IgD-negative memory B cell (primary cell): ENCODE measurements around the gene COX15. TPM values are rescaled to one million over a fixed set of nuclear protein-coding genes. Genes with fewer than 3 reads are reported as not detected.
"Not testable (repeated sequence)": the region's sequence is repeated elsewhere in the genome, so short reads cannot be mapped to it uniquely, and the experiment has no call there.

Source experiments
- H3K27ac Mint-ChIP-seq, 3 donors: one replicate each; pipeline ENCODE4 v1.8.0; 2020 to 2022; ENCODE audit warnings: mild to moderate bottlenecking in 3 of 3, mixed read lengths in 3 of 3, moderate library complexity in 1 of 3
- H3K27me3 Mint-ChIP-seq: one replicate; pipeline ENCODE4 v1.8.0; 2021; ENCODE audit warnings: mixed read lengths
- H3K36me3 Mint-ChIP-seq: one replicate; pipeline ENCODE4 v1.8.0; 2020; ENCODE audit warnings: mild to moderate bottlenecking, mixed read lengths
- H3K4me1 Mint-ChIP-seq, 3 donors: one replicate each; pipeline ENCODE4 v1.8.0; 2020 to 2022; ENCODE audit warnings: mixed read lengths in 3 of 3, mild to moderate bottlenecking in 1 of 3
- H3K4me3 Mint-ChIP-seq, 4 donors: one replicate each; pipeline ENCODE4 v1.8.0; 2020 to 2022; ENCODE audit warnings: mild to moderate bottlenecking in 4 of 4, mixed read lengths in 4 of 4, moderate library complexity in 3 of 4
- H3K9me3 Mint-ChIP-seq, 3 donors: one replicate each; pipeline ENCODE4 v1.8.0; 2020 to 2021; ENCODE audit warnings: mixed read lengths in 3 of 3, mild to moderate bottlenecking in 1 of 3
- polyA plus RNA-seq: library from polyadenylated mRNA; unstranded; fragments of 300-500 nt; fragmentation: Illumina TruSeq; gene quantifications from one replicate; pipeline ENCODE4 v1.2.3, GENCODE V29; 2021

The COX15 gene
- polyA plus RNA-seq, 1 donor from 2014 or later: 41.7 TPM

DNA sequence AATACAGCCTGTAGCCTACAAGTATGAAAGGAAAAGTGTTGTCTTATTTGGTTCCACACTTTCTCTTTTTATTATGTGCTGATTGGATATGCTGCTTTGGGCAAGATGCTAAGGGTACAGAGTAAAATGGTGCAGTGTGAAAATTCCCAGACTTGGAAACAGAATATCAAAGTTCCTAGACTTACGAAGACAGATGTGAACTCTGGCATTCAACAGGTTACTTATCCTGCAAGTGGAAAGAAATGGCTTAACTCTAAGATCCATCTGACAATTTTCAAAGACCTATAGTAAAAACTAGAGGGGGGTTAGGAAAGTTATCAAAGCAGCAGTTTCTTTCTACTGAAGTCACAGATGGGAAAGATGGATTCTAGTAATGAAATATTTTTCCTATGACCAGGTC lies 24.2 kb upstream of the COX15 start:
- peaks cover 0 to 2% (median 0%) of the 10 kb centered on the region in 3 donors for H3K9me3 Mint-ChIP-seq
- no peaks in the 10 kb centered on the region for H3K27me3 Mint-ChIP-seq
- H3K36me3 Mint-ChIP-seq: peaks cover 18% of the 10 kb centered on the region
- no peak overlapping the region for H3K27ac Mint-ChIP-seq
- H3K4me1 Mint-ChIP-seq: peaks cover 0 to 3% (median 0%) of the 10 kb centered on the region in 3 donors
- H3K4me3 Mint-ChIP-seq: no peak overlapping the region

DNA sequence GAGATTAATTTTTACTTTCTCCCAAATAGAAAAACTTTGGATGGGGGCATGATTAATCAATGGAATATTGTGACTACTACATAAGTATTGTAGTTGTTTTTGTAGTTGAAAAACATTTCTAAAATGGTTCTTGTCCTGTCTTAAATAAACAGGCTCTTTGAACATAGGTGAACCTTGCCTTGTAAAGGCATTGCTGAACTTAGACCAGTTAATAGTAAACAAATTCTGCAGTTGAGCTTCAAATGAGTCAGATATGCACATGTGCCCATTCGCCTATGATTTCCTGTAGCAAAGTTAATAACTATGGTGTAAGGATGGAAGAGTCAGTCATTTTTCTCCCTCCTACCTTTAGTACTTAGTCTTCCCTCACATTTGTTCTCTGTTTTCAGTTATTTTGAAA lies 22.7 kb upstream of the COX15 start:
- Mint-ChIP-seq H3K4me1 (peaks cover 0 to 3% (median 0%) of the 10 kb centered on the region in 3 donors), H3K4me3 (no peak overlapping the region)

DNA sequence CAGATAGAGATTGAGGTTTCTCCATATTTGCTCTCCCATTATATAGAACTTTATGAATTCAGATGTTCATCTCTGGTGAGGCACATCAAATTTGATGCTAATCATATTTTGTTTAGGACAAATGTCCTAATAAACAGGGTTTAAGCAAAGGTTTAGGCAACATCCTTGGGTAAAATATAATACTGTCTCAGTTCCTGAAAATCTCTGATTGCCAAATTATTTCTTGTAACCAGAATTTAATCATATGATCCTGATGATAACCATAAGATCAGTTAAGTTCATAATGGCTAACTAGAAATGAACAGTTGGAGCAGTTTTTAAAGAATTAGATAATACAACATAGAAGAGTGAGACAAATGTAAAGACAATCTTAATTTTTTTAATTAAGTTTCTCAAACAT lies 18.7 kb upstream of the COX15 start:
- no peaks in the 10 kb centered on the region for H3K4me1 Mint-ChIP-seq
- H3K36me3 Mint-ChIP-seq: peaks cover 9% of the 10 kb centered on the region
- H3K27ac Mint-ChIP-seq: no peak overlapping the region
- H3K9me3 Mint-ChIP-seq: no peaks in the 10 kb centered on the region
- no peaks in the 10 kb centered on the region for H3K27me3 Mint-ChIP-seq
- H3K4me3 Mint-ChIP-seq: no peak overlapping the region

More for the DNA sequence above, 22.7 kb upstream of the COX15 start:
- H3K27me3 Mint-ChIP-seq: no peaks in the 10 kb centered on the region
- H3K27ac Mint-ChIP-seq: no peak overlapping the region
- peaks cover 0 to 1% (median 0%) of the 10 kb centered on the region in 3 donors for H3K9me3 Mint-ChIP-seq
- peaks cover 15% of the 10 kb centered on the region for H3K36me3 Mint-ChIP-seq

DNA sequence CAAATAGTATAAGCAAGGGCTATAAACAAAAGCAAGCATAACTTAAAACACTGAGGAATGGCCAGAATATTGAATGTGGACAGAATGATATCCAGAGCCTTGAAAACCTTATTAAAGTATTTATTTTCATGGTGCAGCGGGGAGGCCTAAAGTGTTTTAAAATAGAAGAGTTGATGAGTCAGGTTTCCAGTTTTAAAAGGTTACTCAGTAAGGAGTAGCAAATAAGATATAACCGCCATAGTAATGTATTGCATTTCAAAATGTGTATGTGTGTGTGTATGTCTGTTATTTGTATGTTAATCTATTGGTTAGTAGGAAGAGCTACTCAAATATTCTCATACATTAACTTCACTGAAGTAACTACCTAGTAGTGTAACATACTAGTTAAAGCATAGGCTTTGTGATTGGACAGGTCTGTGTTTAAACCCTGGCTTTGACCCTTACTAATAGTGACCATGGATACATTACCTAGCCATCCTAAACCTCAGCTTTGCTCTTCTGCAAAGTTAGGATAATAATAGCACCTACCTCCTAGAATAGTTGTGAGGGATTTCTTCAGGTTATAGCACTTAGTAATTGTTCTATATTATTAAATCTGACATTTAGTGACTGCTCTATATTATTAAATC lies 17.0 kb upstream of the COX15 start:
- Mint-ChIP-seq H3K27me3 (no peaks in the 10 kb centered on the region), H3K4me1 (no peaks in the 10 kb centered on the region), H3K36me3 (peaks cover 13% of the 10 kb centered on the region), H3K27ac (no peak overlapping the region), H3K9me3 (no peaks in the 10 kb centered on the region), H3K4me3 (no peak overlapping the region)

DNA sequence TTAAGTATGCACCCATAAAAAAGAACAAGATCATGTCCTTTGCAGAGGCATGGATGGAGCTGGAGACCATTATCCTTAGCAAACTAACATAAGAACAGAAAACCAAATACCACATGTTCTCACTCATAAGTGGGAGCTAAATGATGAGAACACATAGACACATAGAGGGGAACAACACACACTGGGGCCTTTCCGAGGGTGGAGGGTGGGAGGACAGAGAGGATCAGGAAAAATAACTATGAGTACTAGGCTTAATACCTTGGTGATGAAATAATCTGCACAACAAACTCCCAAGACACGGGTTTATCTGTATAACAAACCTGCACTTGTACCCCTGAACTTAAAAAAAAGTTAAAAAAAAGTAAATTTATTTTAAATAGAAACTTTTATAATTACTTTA lies 14.2 kb upstream of the COX15 start:
- not testable (repeated sequence) for H3K9me3 Mint-ChIP-seq, H3K4me3 Mint-ChIP-seq, H3K27ac Mint-ChIP-seq, H3K27me3 Mint-ChIP-seq, H3K4me1 Mint-ChIP-seq
- H3K36me3 Mint-ChIP-seq: peaks cover 26% of the 10 kb centered on the region

DNA sequence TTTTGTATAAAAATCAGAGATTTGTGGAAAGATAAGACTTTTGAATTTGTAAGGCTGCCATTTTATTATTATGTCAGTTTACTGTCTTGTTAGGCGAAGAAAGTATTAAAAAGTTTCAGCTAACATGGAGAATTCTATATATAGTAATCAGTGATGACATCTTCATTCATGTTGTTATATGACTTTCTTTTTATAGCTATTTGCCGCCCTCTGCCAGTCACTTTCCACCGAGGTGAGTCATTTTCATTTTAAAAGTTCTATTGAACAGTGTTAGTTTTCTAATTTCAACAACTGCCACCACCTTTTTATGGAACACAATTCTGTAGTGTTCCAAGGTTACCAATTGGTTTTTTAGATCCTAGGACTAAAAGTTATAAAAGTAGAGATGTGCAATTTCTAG lies 11.9 kb upstream of the COX15 start:
- no peak overlapping the region for H3K4me3 Mint-ChIP-seq
- peaks cover 33% of the 10 kb centered on the region for H3K36me3 Mint-ChIP-seq
- H3K27me3 Mint-ChIP-seq: no peaks in the 10 kb centered on the region
- H3K27ac Mint-ChIP-seq: peak overlapping the region in 1 of 3 donors; percentile 27
- peaks cover 0 to 5% (median 3%) of the 10 kb centered on the region in 3 donors for H3K4me1 Mint-ChIP-seq
- H3K9me3 Mint-ChIP-seq: peaks cover 4 to 15% (median 8%) of the 10 kb centered on the region in 3 donors

DNA sequence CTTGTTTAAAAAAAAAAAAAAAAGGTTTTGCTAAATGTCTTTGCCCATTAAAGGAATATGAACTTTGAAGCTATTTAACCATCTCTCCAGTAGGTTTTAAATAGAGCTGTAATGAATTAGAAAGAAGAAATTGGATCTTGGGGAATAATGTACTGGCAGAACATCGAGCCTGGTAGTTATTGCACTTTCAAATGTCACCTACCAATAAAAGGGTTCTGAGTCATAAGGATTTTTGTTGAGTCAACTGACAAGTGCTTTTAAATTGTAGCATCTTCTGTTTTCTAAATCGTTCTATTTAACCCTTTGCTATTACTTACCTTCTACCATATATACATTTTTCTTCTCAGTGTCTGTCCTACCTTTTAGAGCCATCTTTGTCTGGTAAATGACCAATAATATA lies 10.8 kb upstream of the COX15 start:
- H3K27ac Mint-ChIP-seq: peak overlapping the region in 1 of 3 donors; percentile 54
- H3K36me3 Mint-ChIP-seq: peaks cover 33% of the 10 kb centered on the region

DNA sequence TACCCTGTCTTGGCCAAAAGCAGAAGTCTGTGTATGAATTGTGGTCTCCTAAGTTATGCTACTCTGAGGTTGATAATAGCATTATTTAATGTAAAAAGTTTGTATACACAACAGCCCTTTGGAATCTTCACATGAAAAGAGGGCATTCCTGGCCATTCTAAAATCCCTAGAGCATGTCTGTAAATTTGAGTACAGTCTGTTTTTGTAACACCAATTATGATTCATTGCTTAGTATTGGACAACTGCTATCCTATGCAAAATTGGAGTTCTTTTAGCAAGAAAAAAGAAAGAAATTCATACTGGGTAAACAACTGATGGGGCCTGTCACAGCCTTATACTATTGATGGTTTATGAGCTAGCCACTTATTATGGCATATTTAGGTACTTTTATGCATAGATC lies 10.3 kb upstream of the COX15 start:
- Mint-ChIP-seq H3K36me3 (peaks cover 36% of the 10 kb centered on the region), H3K27ac (no peak overlapping the region), H3K4me1 (peaks cover 1 to 6% (median 5%) of the 10 kb centered on the region in 3 donors), H3K27me3 (no peaks in the 10 kb centered on the region), H3K9me3 (peaks cover 4 to 15% (median 8%) of the 10 kb centered on the region in 3 donors), H3K4me3 (no peak overlapping the region)

More for the DNA sequence above, 10.8 kb upstream of the COX15 start:
- H3K4me3 Mint-ChIP-seq: peak overlapping the region in 1 of 4 donors; percentile 51
- H3K27me3 Mint-ChIP-seq: no peaks in the 10 kb centered on the region
- H3K4me1 Mint-ChIP-seq: peaks cover 0 to 5% (median 3%) of the 10 kb centered on the region in 3 donors
- H3K9me3 Mint-ChIP-seq: peaks cover 4 to 15% (median 8%) of the 10 kb centered on the region in 3 donors

DNA sequence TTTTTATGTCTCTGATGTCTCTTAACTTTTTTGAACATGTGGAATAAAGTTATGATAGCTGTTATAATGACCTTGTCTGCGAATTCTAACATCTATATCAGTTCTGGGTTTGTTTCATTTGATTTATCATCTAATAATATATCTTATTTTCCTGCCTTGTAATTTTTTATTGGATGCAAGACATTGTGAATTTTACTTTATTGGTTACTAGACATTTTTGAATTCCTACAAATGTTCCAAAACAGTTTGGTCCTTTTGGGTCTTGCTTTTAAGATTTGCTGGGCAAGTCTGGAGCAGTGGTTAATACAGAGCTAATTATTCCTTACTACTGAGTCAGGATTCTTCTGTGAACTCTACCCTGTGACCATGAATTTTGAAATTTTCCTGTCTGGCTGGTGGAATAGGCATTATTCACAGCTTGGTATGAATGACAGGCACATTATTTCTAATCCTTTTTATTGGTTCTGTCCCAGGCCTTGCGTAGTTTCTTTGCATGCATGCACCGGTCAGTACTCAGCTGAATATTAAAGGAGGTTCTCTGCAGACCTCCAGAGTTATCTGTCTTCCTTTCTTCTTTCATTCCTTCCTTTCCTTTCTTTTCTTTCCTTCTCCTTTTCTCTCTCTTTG lies 9.1 kb upstream of the COX15 start:
- Mint-ChIP-seq H3K4me1 (peaks cover 5 to 6% (median 5%) of the 10 kb centered on the region in 3 donors), H3K4me3 (peak overlapping the region in 1 of 4 donors; percentile 10), H3K36me3 (peaks cover 37% of the 10 kb centered on the region), H3K27me3 (no peaks in the 10 kb centered on the region), H3K9me3 (peaks cover 4 to 15% (median 8%) of the 10 kb centered on the region in 3 donors), H3K27ac (no peak overlapping the region)

DNA sequence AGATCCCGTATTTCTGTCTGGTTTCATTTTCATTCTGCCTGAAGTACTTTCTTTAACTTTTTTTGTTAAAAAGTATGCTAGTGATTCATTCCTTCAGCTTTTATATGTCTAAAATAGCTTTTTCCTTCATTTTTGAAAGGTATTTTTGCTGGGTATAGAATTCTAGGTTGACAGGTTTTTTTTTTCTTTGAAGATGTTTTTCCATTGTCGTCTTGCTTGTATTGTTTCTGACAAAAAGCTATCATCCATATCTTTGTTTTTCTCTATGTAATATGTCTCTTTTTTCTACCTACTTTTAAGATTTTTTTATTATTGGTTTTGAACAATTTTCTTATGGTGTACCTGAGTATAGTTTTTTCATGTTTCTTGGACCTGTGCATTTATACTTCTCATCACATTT lies 8.3 kb upstream of the COX15 start:
- no peak overlapping the region for H3K4me3 Mint-ChIP-seq

DNA sequence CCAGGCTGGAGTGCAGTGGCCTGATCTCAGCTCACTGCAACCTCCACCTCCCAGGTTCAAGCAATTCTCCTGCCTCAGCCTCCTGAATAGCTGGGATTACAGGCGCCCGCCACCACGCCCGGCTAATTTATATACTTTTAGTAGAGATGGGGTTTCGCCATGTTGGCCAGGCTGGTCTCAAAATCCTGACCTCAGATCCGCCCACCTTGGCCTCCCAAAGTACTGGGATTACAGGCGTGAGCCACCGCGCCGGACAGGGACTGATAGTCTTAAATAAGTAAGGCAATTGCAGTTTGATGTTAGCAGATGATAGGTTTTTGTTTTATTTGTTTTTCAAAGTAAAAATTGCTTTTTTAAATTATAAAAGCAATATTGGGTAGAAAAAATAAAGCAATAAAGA lies 2.2 kb upstream of the COX15 start:
- H3K27ac Mint-ChIP-seq, H3K9me3 Mint-ChIP-seq, H3K27me3 Mint-ChIP-seq, H3K36me3 Mint-ChIP-seq: not testable (repeated sequence)
- Mint-ChIP-seq H3K4me1 (peaks cover 12 to 29% (median 28%) of the 10 kb centered on the region in 3 donors), H3K4me3 (peak overlapping the region in 1 of 4 donors; percentile 67)

More for the DNA sequence above, 8.3 kb upstream of the COX15 start:
- H3K36me3 Mint-ChIP-seq: peaks cover 37% of the 10 kb centered on the region
- H3K27me3 Mint-ChIP-seq: no peaks in the 10 kb centered on the region
- H3K9me3 Mint-ChIP-seq: peaks cover 4 to 15% (median 8%) of the 10 kb centered on the region in 3 donors
- H3K27ac Mint-ChIP-seq: no peak overlapping the region
- peaks cover 5 to 9% (median 6%) of the 10 kb centered on the region in 3 donors for H3K4me1 Mint-ChIP-seq

DNA sequence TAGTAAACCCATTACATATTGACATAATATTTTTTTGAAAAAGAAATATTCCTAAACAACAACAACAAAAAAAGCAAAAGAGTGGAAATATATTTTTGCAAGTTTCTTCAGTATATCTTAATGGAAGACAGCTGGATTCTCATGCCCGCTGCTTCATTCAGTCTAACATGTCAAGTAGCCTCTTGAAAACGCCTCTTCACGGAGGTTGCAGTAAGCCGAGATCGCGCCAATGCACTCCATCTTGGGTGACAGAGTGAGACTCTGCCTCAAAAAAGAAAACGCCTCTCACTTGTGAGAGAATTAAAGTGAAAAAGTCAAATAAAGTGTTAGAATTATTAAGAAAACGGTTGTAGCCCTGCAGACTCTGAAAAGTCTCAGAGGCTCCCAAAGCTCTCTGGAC lies 1.4 kb upstream of the COX15 start:
- H3K9me3 Mint-ChIP-seq: no peaks in the 10 kb centered on the region
- peak overlapping the region in 1 of 3 donors; percentile 62 for H3K27ac Mint-ChIP-seq
- peak overlapping the region; percentile 53 to 85 (median 73) for H3K4me3 Mint-ChIP-seq
- peaks cover 9% of the 10 kb centered on the region for H3K36me3 Mint-ChIP-seq
- peaks cover 15 to 29% (median 28%) of the 10 kb centered on the region in 3 donors for H3K4me1 Mint-ChIP-seq
- H3K27me3 Mint-ChIP-seq: no peaks in the 10 kb centered on the region

DNA sequence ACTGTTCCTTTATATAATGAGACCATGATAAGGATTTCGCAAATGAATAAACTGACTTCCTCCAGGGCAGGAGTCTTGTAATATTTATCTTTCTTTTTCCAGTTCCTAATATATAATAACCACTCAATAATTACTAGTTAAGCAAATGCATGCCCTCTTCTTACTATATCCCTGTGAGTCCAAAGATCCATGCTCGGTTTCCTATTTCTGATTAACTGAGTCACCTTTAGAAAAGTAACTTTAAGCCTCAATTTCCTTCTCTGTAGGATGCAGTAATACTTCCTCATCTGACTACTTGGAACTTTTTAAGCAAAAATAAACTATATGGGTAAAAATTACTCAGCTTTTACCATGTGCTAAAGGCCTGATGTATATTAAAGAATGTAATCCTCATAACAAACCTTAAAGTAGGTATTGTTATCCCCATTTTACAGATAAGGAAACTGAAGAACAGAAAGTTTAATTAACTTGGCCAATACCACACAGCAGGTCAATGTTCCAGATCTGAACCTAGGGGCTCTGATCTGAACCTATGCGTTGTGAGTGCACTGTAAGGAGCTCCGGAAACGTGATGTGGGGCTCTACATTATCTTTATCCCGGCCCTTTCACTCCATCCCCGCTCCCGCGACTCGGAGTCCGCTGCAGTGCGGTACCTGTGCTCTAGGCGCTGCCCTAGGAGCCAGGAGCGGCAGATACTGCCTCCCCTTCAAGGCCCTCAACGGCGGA lies 458 bp downstream of the COX15 start:
- H3K36me3 Mint-ChIP-seq: peaks cover 4% of the 10 kb centered on the region
- H3K27me3 Mint-ChIP-seq: no peaks in the 10 kb centered on the region
- no peaks in the 10 kb centered on the region for H3K9me3 Mint-ChIP-seq
- H3K27ac Mint-ChIP-seq: peak overlapping the region; percentile 97 to 99 (median 97)
- peaks cover 12 to 28% (median 26%) of the 10 kb centered on the region in 3 donors for H3K4me1 Mint-ChIP-seq
- H3K4me3 Mint-ChIP-seq: peak overlapping the region; percentile 99 to 100 (median 100)

DNA sequence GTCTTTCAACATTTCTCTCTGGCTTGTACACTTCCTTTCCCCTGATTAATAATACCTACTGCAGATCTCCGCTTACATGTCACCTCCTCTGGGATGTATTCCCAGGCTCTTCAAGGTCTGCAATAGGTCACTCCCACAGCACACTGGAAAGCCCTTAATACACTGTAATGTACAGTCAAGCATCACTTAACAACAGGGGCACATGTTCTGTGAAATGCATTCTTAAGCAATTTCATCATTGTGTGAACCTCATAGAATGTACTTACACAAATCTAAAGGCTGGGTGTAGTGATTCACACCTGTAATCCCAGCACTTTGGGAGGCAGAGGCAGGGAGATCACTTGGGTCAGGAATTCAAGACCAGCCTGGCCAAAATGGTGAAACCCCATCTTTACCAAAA lies 1.9 kb downstream of the COX15 start:
- H3K36me3 Mint-ChIP-seq: peaks cover 6% of the 10 kb centered on the region
- H3K4me1 Mint-ChIP-seq: peaks cover 12 to 28% (median 20%) of the 10 kb centered on the region in 3 donors
- H3K9me3 Mint-ChIP-seq: no peaks in the 10 kb centered on the region
- H3K4me3 Mint-ChIP-seq: peak overlapping the region in 1 of 4 donors; percentile 37
- H3K27me3 Mint-ChIP-seq: no peaks in the 10 kb centered on the region
- no peak overlapping the region for H3K27ac Mint-ChIP-seq

DNA sequence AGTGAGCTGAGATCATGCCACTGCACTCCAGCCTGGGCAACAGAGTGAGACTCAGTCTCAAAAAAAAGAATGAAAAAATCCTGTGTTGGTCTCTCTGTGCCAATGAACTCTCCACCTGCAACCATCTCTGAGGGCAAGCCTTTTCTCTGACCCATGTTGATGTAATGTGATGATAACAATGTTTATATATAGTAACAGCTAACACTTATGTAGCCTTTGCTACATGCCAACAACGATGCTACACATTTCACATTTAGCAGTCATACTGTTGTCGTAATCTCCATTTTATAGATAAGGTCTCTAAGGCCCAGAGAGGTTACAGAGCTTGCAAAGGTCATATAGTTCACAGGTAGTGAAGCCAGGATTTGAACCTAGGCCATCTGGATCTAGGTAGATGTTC lies 11.5 kb downstream of the COX15 start:
- no peaks in the 10 kb centered on the region for H3K4me1 Mint-ChIP-seq
- H3K27ac Mint-ChIP-seq: peak overlapping the region in 1 of 3 donors; percentile 80
- H3K27me3 Mint-ChIP-seq: no peaks in the 10 kb centered on the region
- H3K36me3 Mint-ChIP-seq: peaks cover 17% of the 10 kb centered on the region
- H3K9me3 Mint-ChIP-seq: no peaks in the 10 kb centered on the region
- H3K4me3 Mint-ChIP-seq: no peak overlapping the region
